HG03159 (cell line): Measurements from ENCODE around the gene ACTBL2.
"Not testable (repeated sequence)": the region's sequence is repeated elsewhere in the genome, so short reads cannot be mapped to it uniquely, and the experiment has no call there.

Source experiments
- ATAC-seq: cut with Tn5 transposase; IDR thresholded peaks from one replicate; pipeline ENCODE4 v1.9.1; 2021; ENCODE audit warnings: mild to moderate bottlenecking, moderate library complexity; ENCODE audit not compliant: unreplicated experiment

ACTBL2 gene

GRCh38 chr5:57494104-57495098, 11.8 kb upstream of the ACTBL2 start:
- ATAC-seq, result no peak

GRCh38 chr5:57493034-57493433, 10.4 kb upstream of the ACTBL2 start:
- ATAC-seq, result no peak

GRCh38 chr5:57492632-57493031, 10.0 kb upstream of the ACTBL2 start:
- ATAC-seq, result no peak

GRCh38 chr5:57491369-57491965, 8.9 kb upstream of the ACTBL2 start:
- no peak for ATAC-seq

GRCh38 chr5:57488215-57488955, 5.8 kb upstream of the ACTBL2 start:
- peak; percentile 45 for ATAC-seq

- no peak for ATAC-seq
These were observed 3.5 kb upstream of the ACTBL2 start for GRCh38 chr5:57486027-57486602.

GRCh38 chr5:57478826-57479225, 3.8 kb downstream of the ACTBL2 start:
- no peak for ATAC-seq

- ATAC-seq, result no peak
These were observed 6.0 kb downstream of the ACTBL2 start for GRCh38 chr5:57476601-57477056.

GRCh38 chr5:57470339-57470738, 12.3 kb downstream of the ACTBL2 start:
- ATAC-seq, result no peak

GRCh38 chr5:57468481-57469163, 14.0 kb downstream of the ACTBL2 start:
- no peak for ATAC-seq

- ATAC-seq, result no peak
These were observed 16.1 kb downstream of the ACTBL2 start for GRCh38 chr5:57466544-57466943.

- not testable (repeated sequence) for ATAC-seq
These were observed 22.6 kb downstream of the ACTBL2 start for GRCh38 chr5:57460056-57460455.

GRCh38 chr5:57458443-57458842, 24.2 kb downstream of the ACTBL2 start:
- no peak for ATAC-seq

GRCh38 chr5:57456531-57457135, 26.0 kb downstream of the ACTBL2 start:
- ATAC-seq, result no peak

GRCh38 chr5:57455511-57456455, 26.8 kb downstream of the ACTBL2 start:
- ATAC-seq, result no peak

- ATAC-seq, result no peak
These were observed 27.7 kb downstream of the ACTBL2 start for GRCh38 chr5:57454896-57455295.

GRCh38 chr5:57453728-57454127, 28.9 kb downstream of the ACTBL2 start:
- no peak for ATAC-seq

- no peak for ATAC-seq
These were observed 29.7 kb downstream of the ACTBL2 start for GRCh38 chr5:57452885-57453284.
